Measurements from ENCODE around the gene NUTM1. TPM values are rescaled to one million over a fixed set of nuclear protein-coding genes. Genes with fewer than 3 reads are reported as not detected.

The NUTM1 gene
- total RNA-seq, 1 donor from 2014 or later, result not detected

DNA sequence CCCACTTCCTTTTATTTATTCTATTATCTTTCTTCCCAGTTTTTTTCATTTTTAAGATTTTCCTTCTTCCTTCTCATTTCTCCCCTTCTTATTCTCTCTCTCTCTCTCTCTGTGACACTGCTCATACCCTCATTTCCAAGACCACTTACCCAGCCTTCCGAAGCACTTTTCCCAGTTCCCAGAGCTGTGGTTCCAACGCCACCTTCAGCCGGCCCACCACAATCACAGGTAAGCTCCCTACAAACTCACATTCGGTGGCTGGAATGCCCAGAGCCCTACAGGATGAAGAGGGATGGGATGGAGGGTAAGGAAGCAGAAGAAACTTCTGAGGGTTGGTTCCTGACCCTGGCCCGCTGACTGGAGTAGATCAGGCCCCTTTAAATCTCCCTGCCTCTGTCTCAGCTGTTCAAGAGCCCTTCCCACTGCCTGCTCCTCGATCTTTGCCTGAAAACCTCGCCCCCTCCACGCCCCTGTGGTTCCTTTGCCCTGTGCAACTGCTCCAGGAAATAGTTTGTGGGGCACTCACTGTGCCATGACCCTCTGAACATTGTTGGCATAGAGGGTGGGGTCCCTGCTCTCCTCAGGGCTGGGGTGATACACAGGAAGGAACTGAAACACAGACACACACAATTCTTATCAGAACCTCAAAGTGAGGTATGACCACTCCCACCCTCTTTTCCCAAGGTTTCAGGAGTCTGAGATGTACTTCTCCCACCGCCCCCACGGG lies 19.1 kb downstream of the NUTM1 start:
- CTCF ChIA-PET, result no interaction called here
- H3K4me1 Mint-ChIP-seq, result peaks cover 20% of the 10 kb centered on the region
- H3K27me3 Mint-ChIP-seq, result no peaks in the 10 kb centered on the region
- H3K9me3 Mint-ChIP-seq, result no peaks in the 10 kb centered on the region
- intact Hi-C loops (cut with micrococcal nuclease), result loop anchor here (10.0 kb wide), 1 partner anchor 623 kb away; the partner anchor contains the start of gene ZNF770
- DNase-seq (no peak), ATAC-seq (ENCODE audit: low read depth) (no peak)
- H3K4me3 Mint-ChIP-seq, result no peak overlapping the region
- POLR2A ChIA-PET, result no interaction called here
- no peak overlapping the region for H3K27ac Mint-ChIP-seq
- TF ChIP-seq, protein P1, sequence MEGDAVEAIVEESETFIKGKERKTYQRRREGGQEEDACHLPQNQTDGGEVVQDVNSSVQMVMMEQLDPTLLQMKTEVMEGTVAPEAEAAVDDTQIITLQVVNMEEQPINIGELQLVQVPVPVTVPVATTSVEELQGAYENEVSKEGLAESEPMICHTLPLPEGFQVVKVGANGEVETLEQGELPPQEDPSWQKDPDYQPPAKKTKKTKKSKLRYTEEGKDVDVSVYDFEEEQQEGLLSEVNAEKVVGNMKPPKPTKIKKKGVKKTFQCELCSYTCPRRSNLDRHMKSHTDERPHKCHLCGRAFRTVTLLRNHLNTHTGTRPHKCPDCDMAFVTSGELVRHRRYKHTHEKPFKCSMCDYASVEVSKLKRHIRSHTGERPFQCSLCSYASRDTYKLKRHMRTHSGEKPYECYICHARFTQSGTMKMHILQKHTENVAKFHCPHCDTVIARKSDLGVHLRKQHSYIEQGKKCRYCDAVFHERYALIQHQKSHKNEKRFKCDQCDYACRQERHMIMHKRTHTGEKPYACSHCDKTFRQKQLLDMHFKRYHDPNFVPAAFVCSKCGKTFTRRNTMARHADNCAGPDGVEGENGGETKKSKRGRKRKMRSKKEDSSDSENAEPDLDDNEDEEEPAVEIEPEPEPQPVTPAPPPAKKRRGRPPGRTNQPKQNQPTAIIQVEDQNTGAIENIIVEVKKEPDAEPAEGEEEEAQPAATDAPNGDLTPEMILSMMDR (IDR thresholded peaks at IDR 0.05), result no peak
- peaks cover 47% of the 10 kb centered on the region for H3K36me3 Mint-ChIP-seq (ENCODE audit: low read depth)

GRCh38 chr15:34364041-34364440 lies 20.9 kb downstream of the NUTM1 start:
- ChIA-PET CTCF (no interaction called here), POLR2A (interaction anchor here (0.6 to 0.7 kb wide), 3 partner anchors 20 to 97 kb away, joined by 3 to 4 read pairs (median 3); partner anchors contain the start of genes NOP10 and NUTM1)
- TF ChIP-seq, protein P1 (IDR thresholded peaks at IDR 0.05), result no peak
- Mint-ChIP-seq H3K4me1 (peaks cover 32% of the 10 kb centered on the region), H3K9me3 (no peaks in the 10 kb centered on the region), H3K4me3 (no peak overlapping the region), H3K27ac (no peak overlapping the region), H3K27me3 (no peaks in the 10 kb centered on the region), H3K36me3 (ENCODE audit: low read depth) (peaks cover 38% of the 10 kb centered on the region)
- intact Hi-C loops (cut with micrococcal nuclease), result loop anchor here (10.0 kb wide), 1 partner anchor 621 kb away; the partner anchor contains the start of gene ZNF770
- DNase-seq (no peak), ATAC-seq (ENCODE audit: low read depth) (no peak)

DNA sequence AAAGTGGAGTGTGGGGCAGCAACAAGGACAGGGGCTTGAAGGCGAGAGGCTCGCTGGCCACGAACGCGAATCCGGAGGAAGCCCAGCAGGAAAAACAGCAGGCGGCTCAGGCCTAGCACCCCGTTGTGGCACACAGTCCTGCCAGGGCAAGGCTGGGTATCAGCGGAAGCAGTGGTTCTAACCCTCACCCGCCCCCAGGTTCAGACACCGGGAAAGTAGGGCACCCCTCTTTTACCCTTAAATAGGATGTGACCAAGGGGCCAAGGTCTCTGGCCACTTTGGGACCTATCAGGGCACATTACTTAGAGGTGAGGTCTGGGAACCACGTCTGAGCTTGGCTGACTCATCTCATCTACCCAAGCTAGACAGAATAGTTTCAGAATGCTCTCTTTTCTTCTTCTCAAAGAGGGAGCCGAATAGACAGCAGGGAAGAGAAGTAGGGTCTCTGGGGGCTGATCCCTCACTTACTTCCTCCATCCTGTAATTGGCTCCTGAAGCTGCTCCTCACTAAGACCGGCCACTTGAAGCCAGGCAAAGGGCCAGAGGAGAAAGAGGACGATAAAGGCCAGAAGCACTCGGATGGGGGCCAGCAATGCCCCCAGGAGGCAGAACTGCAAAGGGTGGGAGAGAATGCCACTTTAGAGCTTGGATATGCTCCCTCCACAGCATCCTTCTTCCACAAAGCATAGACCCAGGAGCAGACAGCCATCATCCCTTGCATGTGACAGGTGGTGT lies 22.1 kb downstream of the NUTM1 start:
- DNase-seq (no peak), ATAC-seq (ENCODE audit: low read depth) (no peak)
- intact Hi-C loops (cut with micrococcal nuclease), result loop anchor here (5.0 to 10.0 kb wide), 2 partner anchors 33 to 620 kb away; partner anchors contain the start of gene ZNF770
- CTCF ChIA-PET, result interaction anchor here (4.2 to 5.2 kb wide), 2 partner anchors 22 to 123 kb away, joined by 32 to 78 read pairs; partner anchors contain the start of genes NOP10 and NUTM1
- peak overlapping the region; percentile 94 for H3K4me3 Mint-ChIP-seq
- TF ChIP-seq, protein P1 (IDR thresholded peaks at IDR 0.05), result no peak
- H3K9me3 Mint-ChIP-seq, result no peaks in the 10 kb centered on the region
- H3K27ac Mint-ChIP-seq, result no peak overlapping the region
- POLR2A ChIA-PET, result interaction anchor here (0.6 to 4.3 kb wide), 6 partner anchors 9 to 303 kb away, joined by 3 to 64 read pairs (median 4); partner anchors contain the start of genes EMC7, NOP10, NUTM1 and PGBD4
- H3K4me1 Mint-ChIP-seq, result peaks cover 42% of the 10 kb centered on the region
- peaks cover 28% of the 10 kb centered on the region for H3K36me3 Mint-ChIP-seq (ENCODE audit: low read depth)
- no peaks in the 10 kb centered on the region for H3K27me3 Mint-ChIP-seq

DNA sequence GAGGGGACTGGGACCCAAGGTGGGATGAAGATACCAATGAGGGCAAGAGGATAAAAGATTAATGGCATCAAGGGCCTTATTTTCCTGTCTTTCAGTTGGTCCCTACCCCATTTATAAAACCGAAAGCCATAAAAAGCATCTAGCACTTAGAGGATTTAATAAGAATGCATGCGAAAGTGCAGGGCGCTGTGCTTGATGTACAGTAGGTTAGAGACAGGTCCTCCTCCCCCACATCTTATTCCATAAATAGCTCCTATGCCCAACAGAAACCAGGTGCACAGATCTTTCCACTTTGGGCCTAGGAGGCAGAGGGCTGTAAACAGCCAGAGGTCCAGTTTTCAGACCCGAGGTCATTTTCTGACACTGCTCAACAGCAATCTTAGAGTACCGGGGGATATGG lies 22.7 kb downstream of the NUTM1 start:
- Mint-ChIP-seq H3K27me3 (no peaks in the 10 kb centered on the region), H3K9me3 (no peaks in the 10 kb centered on the region), H3K4me1 (peaks cover 45% of the 10 kb centered on the region), H3K4me3 (peak overlapping the region; percentile 94), H3K27ac (no peak overlapping the region), H3K36me3 (ENCODE audit: low read depth) (peaks cover 24% of the 10 kb centered on the region)
- CTCF ChIA-PET, result interaction anchor here (4.2 to 5.2 kb wide), 2 partner anchors 22 to 124 kb away, joined by 32 to 78 read pairs; partner anchors contain the start of genes NOP10 and NUTM1
- TF ChIP-seq, protein P1 (IDR thresholded peaks at IDR 0.05), result no peak
- intact Hi-C loops (cut with micrococcal nuclease), result loop anchor here (2.0 to 10.0 kb wide), 3 partner anchors 34 to 619 kb away; partner anchors contain the start of genes GOLGA8A and ZNF770
- ATAC-seq (ENCODE audit: low read depth) (no peak), DNase-seq (no peak)
- POLR2A ChIA-PET, result interaction anchor here (0.6 to 4.3 kb wide), 7 partner anchors 9 to 304 kb away, joined by 3 to 64 read pairs (median 5); partner anchors contain the start of genes EMC7, NOP10, NUTM1 and PGBD4

Data from activated B cell treated with CpG ODN at 0.5 μM for 24 hours (primary cell).